ENCODE data around the gene ZNF544.
"Not testable (repeated sequence)": the region's sequence is repeated elsewhere in the genome, so short reads cannot be mapped to it uniquely, and the experiment has no call there.

Gene ZNF544

DNA sequence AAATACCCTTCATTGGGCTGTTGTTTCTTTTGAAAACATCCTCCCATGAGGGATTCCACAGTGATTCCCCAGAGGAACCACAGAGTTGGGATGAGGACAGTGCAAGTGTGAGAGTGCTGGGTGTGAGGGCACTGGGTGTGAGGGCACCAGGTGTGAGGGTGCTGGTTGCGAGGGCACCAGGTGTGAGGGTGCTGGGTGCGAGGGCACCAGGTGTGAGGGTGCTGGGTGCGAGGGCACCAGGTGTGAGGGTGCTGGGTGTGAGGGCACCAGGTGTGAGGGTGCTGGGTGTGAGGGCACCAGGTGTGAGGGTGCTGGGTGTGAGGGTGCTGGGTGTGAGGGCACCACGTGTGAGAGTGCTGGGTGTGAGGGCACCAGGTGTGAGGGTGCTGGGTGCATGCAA, 29.5 kb downstream of the ZNF544 start:
- not testable (repeated sequence) for DNase-seq

DNA sequence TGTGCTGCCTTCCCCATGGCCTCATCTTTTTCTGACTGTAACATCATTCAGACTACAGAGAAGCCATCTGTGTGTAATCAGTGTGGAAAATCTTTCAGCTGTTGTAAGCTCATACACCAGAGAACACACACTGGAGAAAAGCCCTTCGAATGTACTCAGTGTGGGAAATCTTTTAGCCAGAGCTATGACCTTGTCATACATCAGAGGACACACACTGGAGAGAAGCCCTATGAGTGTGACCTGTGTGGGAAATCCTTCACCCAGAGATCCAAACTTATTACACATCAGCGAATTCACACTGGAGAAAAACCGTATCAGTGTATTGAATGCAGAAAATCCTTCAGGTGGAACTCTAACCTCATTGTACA, 32.9 kb downstream of the ZNF544 start:
- DNase-seq: no peak

- no peak for DNase-seq
These were observed 33.5 kb downstream of the ZNF544 start for GRCh38 chr19:58261968-58262921.

GRCh38 chr19:58262922-58263296, 34.2 kb downstream of the ZNF544 start:
- DNase-seq: no peak

DNA sequence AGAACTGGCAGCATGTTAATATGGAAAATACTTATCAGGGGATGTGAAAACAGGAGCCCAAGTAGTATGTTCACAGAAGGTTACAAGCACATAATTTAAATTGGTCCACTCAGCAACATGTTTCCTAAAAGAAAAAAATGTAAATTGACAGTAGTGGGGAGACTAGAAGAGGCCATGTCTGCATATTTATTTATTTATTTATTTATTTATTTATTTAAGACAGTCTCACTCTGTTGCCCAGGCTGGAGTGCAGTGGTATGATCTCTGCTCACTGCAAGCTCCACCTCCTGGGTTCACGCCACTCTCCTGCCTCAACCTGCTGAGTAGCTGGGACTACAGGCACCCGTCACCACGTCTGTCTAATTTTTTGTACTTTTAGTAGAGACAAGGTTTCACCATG, 36.4 kb downstream of the ZNF544 start:
- no peak for DNase-seq

GRCh38 chr19:58268344-58268743, 39.6 kb downstream of the ZNF544 start:
- DNase-seq: no peak

DNA sequence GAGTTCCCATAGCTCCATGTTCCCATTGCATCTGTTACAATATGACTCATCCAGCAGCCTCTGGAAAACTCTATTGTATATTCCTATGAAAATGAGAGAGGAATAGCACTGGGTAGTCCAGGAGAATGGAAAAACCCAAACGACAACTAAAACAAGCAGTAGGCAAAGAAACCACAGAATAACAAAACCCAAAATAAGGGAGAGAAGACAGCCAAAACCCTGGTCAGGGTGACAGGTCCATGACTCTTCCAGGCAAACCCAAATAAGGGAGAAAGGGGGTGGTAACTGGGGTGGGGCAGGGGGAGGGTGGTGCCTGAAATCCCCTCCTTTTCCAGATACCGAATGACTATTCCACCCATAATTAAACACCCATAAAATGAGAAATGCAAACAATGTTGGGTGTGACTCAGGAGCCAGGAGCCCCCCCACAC, 46.1 kb downstream of the ZNF544 start:
- no peak for DNase-seq

DNA sequence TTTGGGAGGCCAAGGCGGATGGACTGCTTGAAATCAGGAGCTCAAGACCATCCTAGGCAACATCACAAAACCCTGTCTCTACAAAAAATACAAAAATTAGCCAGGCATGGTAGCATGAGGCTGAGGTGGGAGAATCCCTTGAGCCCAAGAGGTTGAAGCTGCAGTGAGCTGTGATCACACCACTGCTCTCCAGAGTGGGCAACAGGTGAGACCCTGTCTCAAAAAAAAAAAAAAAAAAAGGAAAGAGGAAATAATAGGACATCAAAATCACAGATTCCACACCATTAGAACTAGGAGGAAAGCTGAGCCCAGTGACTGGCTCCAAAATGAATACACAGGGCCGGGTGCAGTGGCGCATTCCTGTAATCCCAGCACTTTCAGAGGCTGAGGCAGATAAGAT, 46.9 kb downstream of the ZNF544 start:
- DNase-seq: no peak

DNA sequence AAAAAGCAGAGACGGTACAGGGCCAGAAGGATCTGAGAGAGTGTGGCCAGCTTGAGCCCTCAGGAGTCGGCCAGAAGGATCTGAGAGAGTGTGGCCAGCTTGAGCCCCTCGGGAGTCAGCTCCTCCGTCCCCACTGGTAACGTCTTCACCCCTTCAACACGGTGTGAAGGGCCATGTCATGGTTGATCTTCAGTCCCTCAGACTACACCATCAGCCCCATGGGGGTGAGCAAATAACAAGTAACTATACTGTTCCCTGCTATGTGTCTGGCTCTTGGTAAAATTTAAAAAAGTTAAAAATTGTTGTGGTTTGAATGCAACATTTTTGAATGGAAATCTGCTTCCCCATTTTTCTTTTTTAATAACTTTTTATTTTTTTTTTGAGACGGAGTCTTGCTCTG, 48.5 kb downstream of the ZNF544 start:
- no peak for DNase-seq

- DNase-seq: no peak
These were observed 49.2 kb downstream of the ZNF544 start for GRCh38 chr19:58277748-58278540.

GRCh38 chr19:58278541-58279041, 49.9 kb downstream of the ZNF544 start, which contains the start of gene ZNF8:
ZNF8 (plus strand) TSS chr19:58278955; CDS start chr19:58279082, 127 bp downstream.
- peak; percentile 99 for DNase-seq

GRCh38 chr19:58279042-58279924, 50.6 kb downstream of the ZNF544 start:
- peak; percentile 54 for DNase-seq

GRCh38 chr19:58279925-58280316, 51.2 kb downstream of the ZNF544 start:
- DNase-seq: no peak

DNA sequence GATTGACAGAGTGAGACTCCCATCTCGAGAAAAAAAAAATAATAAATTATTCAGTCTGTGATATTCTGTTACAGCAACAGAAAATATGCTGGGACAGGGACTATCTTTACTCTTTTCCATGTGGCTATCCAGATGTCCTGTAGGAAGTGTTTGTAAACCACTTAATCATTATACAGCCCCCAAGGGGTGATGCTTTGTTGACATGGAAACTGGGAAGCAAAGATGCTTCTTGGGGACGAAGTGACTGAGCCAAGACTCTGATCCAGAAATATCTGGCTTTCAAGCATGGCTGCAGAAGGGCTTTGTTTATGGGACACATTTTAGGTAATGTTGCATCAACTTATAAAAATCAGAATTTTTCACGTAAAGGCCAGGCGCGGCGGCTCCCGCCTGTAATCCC, 55.5 kb downstream of the ZNF544 start:
- no peak for DNase-seq

- no peak for DNase-seq
These were observed 63.2 kb downstream of the ZNF544 start for GRCh38 chr19:58291943-58292342.

GRCh38 chr19:58294743-58295374, 66.1 kb downstream of the ZNF544 start:
- no peak for DNase-seq

- no peak for DNase-seq
These were observed 67.4 kb downstream of the ZNF544 start for GRCh38 chr19:58296104-58296503.

GRCh38 chr19:58300620-58301019, 71.9 kb downstream of the ZNF544 start:
- DNase-seq: no peak

DNA sequence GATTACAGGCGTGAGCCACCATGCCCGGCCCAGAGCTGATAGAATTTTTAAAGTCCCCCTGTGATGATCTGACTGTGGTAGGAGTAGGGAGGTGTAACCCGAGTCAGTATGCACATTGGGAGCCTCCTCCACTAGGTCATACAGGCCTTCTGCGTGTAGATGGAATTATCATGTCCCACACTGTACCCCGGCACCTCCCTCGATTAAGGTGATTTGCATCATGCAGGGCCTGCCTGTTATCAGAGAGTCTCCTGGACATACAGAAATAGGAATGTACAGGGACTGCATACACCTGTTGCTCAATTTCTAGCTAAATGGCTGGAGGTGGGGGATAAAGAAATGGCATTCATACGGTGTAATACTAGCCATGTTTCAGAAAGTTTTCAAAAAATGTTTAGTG, 75.5 kb downstream of the ZNF544 start:
- DNase-seq: no peak

DNA sequence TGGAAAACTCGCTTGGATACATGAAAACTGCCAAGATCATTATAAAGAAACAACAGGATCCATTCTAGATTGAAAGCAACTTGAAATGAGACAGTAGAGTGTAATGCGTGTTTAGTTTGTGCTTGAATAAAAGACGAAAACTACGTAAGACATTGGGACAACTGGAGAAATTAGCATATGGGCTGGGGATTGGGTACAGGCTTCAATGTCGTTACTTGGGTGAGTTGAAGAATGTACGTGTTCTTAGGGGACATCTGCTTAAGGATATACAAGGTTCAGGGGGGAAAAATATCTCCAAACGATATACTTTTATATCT, 76.0 kb downstream of the ZNF544 start:
- no peak for DNase-seq

DNA sequence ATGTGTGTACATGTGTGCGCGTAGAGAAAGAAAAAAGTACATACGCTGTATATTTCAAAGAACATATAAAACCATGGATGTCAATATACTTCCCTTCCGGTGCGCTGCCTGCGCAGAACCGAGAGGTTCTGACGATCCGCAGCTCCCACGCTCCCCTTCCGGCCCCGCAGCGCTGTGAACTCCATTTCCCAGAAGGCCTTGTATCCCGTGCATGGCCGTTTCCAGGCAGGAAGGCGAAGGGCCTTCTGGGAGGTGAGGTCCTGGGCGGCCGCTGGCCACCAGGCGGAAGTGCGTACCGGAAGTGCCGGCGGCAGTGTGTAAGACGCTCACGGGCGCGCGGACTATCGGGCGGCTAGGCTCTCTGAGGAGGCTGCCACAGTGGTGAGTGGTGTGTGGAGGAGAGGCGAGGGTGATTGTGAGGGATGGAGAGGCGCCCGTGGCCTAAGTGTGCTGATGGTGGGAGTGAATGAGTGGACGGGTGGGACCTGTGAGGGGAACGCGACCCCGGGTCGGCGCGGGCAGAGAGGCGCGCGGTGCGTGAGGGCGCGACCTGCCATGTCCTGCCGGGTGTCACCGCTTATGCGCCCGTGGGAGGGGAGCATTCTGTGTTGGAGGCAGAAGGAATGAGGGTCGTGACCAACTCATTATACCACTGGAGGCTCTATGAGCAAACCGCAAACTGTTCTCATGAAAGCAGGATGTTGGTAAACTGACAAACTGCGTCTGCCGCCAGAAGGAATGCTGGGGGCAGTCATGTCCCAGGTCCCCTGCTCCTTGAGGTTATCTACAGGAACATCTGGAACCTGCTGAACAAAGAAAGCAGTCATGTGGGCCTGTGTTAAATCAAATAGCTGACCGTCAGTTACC, 76.6 kb downstream of the ZNF544 start, which contains the start of gene ERVK3-1:
Gene ERVK3-1, plus strand, starts transcription at position 313 of the 867 bp plus-strand sequence. CDS start 6,792 bp downstream, outside the sequence.
- DNase-seq: peak; percentile 98
